ENCODE measurements around the gene ADGRB3.

DNA sequence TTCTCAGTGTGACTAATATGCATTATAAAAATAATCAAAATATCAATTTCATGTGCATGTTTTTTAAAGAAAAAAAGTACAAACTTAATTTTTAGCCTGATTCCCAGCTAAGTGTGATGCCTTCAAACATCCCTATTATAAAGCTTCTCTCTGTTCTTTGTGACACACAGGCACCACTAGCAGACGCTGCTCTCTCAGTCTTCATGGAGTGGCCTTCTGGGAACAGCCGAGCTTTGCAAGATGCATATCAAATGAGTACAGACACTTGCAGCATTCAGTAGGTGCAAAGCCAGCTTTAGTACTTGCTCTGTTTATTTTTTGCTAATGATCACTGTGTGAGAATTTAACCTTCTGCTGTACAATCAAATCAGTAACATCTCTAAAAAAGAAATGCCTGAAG lies 340.0 kb downstream of the ADGRB3 start:
- TF ChIP-seq, protein P1, sequence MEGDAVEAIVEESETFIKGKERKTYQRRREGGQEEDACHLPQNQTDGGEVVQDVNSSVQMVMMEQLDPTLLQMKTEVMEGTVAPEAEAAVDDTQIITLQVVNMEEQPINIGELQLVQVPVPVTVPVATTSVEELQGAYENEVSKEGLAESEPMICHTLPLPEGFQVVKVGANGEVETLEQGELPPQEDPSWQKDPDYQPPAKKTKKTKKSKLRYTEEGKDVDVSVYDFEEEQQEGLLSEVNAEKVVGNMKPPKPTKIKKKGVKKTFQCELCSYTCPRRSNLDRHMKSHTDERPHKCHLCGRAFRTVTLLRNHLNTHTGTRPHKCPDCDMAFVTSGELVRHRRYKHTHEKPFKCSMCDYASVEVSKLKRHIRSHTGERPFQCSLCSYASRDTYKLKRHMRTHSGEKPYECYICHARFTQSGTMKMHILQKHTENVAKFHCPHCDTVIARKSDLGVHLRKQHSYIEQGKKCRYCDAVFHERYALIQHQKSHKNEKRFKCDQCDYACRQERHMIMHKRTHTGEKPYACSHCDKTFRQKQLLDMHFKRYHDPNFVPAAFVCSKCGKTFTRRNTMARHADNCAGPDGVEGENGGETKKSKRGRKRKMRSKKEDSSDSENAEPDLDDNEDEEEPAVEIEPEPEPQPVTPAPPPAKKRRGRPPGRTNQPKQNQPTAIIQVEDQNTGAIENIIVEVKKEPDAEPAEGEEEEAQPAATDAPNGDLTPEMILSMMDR (IDR thresholded peaks at IDR 0.05), result peak; percentile 43
- no peak for TF ChIP-seq EZH2phosphoT487 (IDR thresholded peaks at IDR 0.05)

Measured in neural progenitor cell (in vitro differentiated cells).